Measurements from ENCODE around the gene ZNG1C.
"Not testable (repeated sequence)": the region's sequence is repeated elsewhere in the genome, so short reads cannot be mapped to it uniquely, and the experiment has no call there.

ZNG1C gene

GRCh38 chr9:68241683-68242082 is at the start of gene ZNG1C:
ZNG1C (plus strand) TSS chr9:68241983; CDS start chr9:68242032, 49 bp downstream.
- DNase-seq (ENCODE audit: low read depth, low spot score), result not testable (repeated sequence)

DNA sequence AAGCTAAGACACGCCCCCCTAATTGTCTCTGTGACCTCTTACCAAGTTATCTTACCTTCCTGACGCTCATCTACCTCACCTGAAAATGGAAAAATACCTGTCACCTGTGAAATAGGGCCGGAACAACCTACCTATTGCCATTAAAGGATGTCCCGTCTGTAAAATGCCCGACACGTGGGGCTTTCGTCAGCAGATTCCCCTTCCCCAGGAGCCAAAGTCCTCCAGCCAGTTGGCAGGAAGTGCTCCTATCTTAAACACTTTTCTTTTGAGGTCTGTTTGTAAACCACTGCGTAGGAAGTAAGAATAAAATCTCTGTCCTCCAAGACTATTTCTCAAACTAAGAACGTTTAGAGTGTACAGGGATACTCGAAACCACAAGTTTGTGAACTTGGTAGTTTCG is 654 bp downstream of the ZNG1C start:
- DNase-seq (ENCODE audit: low read depth, low spot score), result not testable (repeated sequence)

DNA sequence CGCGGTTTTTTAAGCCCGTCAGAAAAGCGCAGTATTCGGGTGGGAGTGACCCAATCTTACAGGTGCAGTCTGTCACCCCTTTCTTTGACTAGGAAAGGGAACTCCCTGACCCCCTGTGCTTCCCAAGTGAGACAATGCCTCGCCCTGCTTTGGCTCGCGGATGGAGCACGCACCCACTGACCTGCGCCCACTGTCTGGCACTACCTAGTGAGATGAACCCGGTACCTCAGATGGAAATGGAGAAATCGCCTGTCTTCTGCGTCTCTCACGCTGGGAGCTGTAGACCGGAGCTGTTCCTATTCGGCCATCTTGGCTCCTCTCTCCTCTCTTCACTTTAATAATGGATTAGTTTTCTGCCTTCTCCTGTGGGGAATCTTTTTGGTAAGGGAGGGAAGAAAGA is 39.3 kb downstream of the ZNG1C start:
- not testable (repeated sequence) for DNase-seq (ENCODE audit: low read depth, low spot score)

DNA sequence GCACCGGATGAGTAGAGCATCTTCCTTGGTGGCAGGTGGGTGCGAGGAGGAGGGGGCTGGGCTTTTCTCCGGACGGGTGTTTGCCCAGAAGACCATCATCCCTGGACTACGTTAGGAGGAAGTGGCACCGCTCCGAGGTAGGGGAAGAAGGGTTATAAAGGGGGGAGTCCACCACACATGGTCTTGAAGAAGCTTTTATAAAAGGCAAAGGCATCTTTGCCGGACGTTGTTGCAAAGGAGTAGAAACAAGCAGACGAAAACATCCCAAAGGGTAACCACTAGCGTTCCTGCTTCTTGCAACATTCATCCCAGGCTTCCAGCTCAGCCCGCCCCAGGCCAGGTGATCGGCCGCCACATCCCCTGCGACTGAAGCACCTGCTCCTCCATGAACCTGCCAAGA is 60.8 kb downstream of the ZNG1C start, which contains the start of gene FOXD4L3:
FOXD4L3 (plus strand) TSS at position 301 of the 400 bp plus-strand sequence; CDS start at position 386, 85 bp downstream.
- not testable (repeated sequence) for DNase-seq (ENCODE audit: low read depth, low spot score)

DNA sequence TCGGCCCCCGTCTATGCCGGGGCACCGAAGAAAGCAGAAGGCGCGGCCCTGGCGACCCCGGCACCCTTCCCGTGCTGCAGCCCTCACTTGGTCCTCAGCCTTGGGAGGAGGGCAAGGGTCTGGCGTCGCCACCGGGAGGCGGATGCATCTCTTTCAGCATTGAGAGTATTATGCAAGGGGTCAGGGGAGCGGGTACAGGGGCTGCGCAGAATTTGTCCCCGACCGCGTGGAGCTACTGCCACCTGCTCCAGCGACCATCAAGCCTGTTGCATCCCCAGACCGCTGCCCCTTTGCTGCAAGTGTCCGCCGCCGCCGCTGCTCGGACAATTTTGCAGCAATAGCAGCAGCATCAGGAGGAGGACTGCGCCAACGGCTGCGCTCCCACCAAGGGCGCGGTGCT is 62.0 kb downstream of the ZNG1C start:
- not testable (repeated sequence) for DNase-seq (ENCODE audit: low read depth, low spot score)

GRCh38 chr9:68304212-68304611 is 62.4 kb downstream of the ZNG1C start:
- not testable (repeated sequence) for DNase-seq (ENCODE audit: low read depth, low spot score)

DNA sequence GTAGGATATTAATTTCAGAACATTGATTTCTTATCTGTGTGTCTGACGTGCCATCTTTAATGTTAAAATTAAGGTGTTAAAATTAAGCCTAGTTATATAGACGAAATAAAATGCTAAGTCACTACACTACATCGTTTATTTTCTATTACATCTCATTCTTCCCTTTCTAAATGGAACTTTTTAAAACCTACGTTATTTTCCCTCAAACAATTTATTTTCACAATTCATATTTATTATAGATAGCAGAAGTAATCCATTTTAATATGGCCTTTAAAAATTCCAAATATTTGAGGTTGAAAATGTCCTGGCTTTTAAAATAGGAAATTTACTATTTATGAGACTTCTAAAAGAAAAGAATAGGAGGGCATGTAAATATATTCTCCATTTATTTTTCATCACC is 63.0 kb downstream of the ZNG1C start:
- DNase-seq (ENCODE audit: low read depth, low spot score), result not testable (repeated sequence)

DNA sequence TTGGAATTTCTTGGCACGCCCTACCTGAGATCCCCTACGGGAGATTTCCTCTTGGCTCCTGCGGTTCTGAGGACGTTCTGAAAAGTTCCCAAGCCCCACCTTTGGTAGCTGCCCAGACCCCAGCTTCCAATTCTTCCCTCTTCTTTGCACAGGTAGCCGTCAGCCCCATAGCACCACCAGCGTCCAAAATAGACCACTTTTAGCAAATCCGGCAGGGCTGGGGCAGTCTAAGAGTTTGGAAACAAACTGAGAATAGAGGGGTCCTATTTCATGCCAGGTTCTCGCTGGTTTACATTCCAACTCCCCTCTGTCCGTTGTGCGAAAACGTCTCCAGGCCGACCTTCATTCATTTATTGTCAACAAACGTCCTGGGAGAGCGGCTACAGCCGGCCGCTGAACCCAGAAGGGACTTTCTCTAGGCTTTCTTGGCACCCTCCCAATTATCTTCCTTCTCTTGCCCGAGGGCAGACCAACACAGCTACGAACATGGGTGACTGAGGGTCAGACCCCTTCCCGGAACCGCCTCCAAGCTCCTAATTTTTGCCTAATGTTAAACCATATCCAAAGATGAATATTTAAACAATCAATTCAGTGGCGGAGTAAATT is 64.0 kb downstream of the ZNG1C start:
- DNase-seq (ENCODE audit: low read depth, low spot score), result not testable (repeated sequence)

DNA sequence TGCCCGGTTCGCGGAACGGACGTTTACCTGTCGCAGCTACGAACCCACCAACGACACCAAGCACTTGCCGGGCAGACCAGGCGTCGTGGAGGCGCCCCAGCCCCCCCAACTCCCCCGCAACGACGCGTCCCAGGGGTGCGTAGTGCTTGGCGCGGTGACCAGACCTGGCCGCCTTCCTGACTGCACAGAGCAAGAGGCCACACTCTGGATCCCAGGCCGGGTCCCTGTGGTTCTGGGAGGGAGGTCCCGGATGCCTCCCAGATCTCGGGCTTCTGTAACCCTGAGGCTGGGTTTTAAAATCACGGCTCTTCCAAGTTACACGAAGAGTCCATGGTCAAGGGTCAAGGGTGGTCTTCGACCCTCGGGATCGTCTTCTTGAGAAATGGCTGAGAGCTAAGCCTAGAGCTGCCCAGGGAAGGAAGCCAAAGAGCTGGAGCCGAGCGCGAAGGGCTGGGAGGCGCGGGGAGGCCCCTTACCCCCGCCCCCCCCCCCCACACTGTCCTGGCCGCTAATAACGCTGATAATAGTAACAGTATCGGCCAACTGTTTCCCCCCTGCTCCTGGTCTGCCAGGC is 64.7 kb downstream of the ZNG1C start:
- not testable (repeated sequence) for DNase-seq (ENCODE audit: low read depth, low spot score)

DNA sequence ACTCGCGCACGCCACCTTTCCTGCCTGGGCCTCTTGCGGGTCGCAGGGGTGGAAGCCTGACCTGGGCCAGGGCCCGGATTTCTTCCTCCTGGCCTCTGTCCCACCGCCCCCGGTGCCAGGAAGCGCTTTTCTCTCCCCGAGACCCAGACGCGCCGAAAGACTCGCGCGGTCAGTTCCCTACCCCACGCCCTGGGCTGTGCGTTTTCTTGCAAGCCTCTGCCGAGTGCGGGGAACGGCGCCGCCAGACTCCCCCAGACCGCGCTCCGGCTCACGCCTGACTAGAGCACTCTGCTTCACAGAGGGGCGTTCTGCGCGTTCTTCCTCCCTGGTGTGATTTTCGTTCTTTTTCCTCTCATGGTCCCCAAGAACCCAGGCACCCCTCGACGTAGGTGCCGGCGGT is 65.3 kb downstream of the ZNG1C start:
- not testable (repeated sequence) for DNase-seq (ENCODE audit: low read depth, low spot score)

GRCh38 chr9:68307654-68308053 is 65.9 kb downstream of the ZNG1C start:
- not testable (repeated sequence) for DNase-seq (ENCODE audit: low read depth, low spot score)

- not testable (repeated sequence) for DNase-seq (ENCODE audit: low read depth, low spot score)
These were observed 69.4 kb downstream of the ZNG1C start for GRCh38 chr9:68311208-68311607.

DNA sequence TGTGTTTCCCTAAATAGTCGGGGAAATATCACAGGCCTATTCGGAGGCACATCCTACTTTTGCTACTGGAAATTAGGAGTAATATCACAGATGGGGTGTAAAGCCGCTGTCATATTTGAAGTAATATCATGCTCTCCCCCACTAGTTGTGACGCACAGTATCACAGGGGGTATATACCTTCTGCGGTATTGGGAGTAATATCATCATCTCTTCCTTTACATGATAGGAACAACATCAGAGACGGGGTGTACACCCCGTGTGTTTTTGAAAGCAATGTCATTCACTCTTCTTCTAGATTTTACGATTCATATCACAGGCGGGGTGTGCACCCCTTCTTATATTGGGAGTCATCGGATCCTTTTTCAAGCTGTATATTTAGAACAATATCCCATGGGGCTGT is 76.4 kb downstream of the ZNG1C start:
- not testable (repeated sequence) for DNase-seq (ENCODE audit: low read depth, low spot score)

GRCh38 chr9:68323749-68324148 is 82.0 kb downstream of the ZNG1C start:
- not testable (repeated sequence) for DNase-seq (ENCODE audit: low read depth, low spot score)

- not testable (repeated sequence) for DNase-seq (ENCODE audit: low read depth, low spot score)
These were observed 82.7 kb downstream of the ZNG1C start for GRCh38 chr9:68324518-68324917.

DNA sequence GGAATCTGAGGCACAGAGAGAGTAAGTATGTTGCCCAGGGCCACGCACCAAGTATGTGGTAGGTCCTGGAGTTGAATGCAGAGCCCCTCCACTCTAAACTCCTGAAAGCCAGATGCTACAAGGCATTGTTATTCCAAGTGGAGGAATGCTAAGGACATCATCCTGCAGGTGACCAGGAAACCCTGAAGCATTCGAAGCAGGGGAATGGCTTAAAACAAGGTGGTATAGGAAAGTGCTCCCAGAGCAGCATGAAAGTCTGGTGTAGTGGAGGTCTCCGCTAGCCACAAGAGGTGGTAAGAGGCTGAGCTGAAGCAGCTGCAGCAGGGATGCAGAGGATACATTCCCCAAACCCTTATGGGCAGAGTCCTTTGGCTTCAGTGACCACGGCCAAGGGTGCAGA is 87.3 kb downstream of the ZNG1C start:
- DNase-seq (ENCODE audit: low read depth, low spot score), result not testable (repeated sequence)

DNA sequence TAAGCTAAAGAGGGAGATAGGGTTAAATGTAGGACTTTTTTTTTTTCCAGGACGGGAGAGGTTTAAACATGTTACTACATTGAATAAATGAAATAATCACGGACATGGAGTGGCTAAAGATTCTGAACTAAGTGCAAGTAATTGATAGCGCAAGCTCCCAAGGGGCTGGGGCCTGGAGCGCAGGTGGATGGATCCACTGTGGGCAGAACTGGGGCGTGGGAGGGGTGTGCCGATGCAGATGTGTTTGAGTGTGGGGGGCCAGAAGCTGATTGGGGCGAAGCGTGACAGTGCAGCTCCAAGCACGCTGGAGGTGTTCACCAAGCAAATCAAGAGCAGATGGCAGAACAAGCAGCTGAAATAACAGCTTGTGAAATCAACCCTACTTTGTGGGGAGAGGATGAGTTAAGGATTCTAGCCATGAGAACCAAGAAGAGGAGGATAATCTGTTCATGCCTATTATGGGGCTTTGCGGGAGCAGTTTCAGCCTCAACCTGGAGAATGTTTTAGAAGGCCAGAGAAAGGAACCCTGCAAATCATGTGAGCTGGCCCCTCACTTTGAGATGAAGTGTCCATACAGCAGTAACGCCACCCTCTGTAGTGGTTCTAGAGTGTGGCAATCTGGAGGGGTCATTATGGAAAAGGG is 88.9 kb downstream of the ZNG1C start:
- DNase-seq (ENCODE audit: low read depth, low spot score), result not testable (repeated sequence)

GRCh38 chr9:68332122-68332521 is 90.3 kb downstream of the ZNG1C start:
- DNase-seq (ENCODE audit: low read depth, low spot score), result not testable (repeated sequence)

- DNase-seq (ENCODE audit: low read depth, low spot score), result not testable (repeated sequence)
These were observed 94.2 kb downstream of the ZNG1C start for GRCh38 chr9:68335935-68336334.

DNA sequence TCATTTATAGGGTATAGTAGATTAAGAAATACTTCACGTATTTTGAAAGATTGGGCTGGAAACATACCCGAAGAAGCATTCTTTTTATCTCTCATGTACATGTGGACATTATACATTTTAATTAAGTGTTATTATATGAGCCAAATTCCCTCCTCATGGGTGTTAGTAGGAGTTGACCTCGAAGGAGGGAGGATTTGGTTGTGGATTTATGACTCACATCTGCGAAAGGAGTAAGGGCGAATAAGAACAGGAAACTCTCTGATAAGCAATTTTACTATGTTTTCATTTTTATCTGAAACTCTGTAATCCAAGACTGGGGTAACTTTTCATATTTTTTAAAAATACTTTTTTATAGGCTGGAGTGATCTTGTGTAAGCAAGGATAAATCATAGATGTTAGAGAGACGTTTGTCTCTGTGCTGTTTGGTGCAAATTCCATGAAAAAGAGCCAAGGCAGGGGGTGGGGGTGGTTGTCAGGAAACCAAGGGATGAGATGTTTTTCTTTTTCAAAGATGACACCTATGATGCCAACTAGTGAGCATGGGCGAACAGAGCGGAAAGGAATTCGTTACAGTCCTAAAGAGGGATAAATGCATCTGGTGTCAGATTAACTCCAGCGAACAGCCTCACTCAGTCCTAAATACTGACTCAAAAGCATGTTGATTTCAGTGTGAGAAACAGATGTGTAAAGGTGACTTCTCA is 95.0 kb downstream of the ZNG1C start:
- DNase-seq (ENCODE audit: low read depth, low spot score), result not testable (repeated sequence)

- DNase-seq (ENCODE audit: low read depth, low spot score), result not testable (repeated sequence)
These were observed 96.2 kb downstream of the ZNG1C start for GRCh38 chr9:68338000-68338399.
